NT2/D1 (cell line): Measurements from ENCODE around the gene FAM216A.

Experiments used
- SUZ12 ChIP-seq: IDR thresholded peaks from 2 replicates; pipeline ENCODE4 v1.6.1; 2011; ENCODE audit not compliant: insufficient read length, insufficient read depth; ENCODE audit errors: extremely low read depth
- YY1 ChIP-seq: IDR thresholded peaks from 2 replicates; pipeline ENCODE4 v1.6.1; 2011; ENCODE audit not compliant: insufficient read length, insufficient read depth

DNA sequence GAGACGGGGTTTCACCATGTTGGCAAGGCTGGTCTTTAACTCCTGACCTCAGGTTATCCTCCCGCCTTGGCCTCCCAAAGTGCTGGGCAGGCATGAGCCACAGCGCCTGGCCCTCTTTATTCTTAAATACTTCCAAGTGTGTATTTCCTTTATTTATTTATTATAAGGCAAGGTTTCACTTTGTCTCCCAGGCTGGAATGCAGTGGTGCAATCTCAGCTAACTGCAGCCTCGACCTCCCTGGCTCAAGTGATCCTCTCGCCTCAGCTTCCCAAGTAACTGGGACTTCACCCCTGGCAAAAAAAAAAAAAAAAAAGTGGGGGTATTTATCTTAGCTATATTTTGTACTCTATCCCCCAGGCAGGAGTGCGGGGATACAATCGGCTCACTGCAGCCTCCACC lies 6.8 kb downstream of the FAM216A start:
- TF ChIP-seq YY1 (no peak), SUZ12 (no peak)
